Kidney (tissue), 14 donors: ENCODE measurements around the gene RAP1A. TPM values are rescaled to one million over a fixed set of nuclear protein-coding genes. Genes with fewer than 3 reads are reported as not detected.

Experiments used
- DNase-seq, 5 donors: peaks; one replicate each; pipeline ENCODE4 v3.0.0-alpha.2; 2013 to 2020
- FAIRE-seq: peaks from 2 replicates; lab custom pipeline; 2012; peaks lifted over from hg19 to GRCh38; lab: Jason Lieb, UNC
- H3K27ac ChIP-seq, 2 donors: one replicate each; pipeline ENCODE4 v1.7.0; 2013; ENCODE audit warnings: low read depth in 2 of 2, low read length in 2 of 2, inconsistent platforms in 1 of 2
- H3K27me3 ChIP-seq: one replicate; pipeline ENCODE4 v1.7.1; 2013; ENCODE audit warnings: low read length, inconsistent platforms; ENCODE audit not compliant: control insufficient read depth, insufficient read depth
- H3K36me3 ChIP-seq, 3 donors: one replicate each; pipeline versions ENCODE4 v1.7.0 to v1.7.1; 2013; ENCODE audit warnings: low read length in 3 of 3, control low read depth in 1 of 3, inconsistent platforms in 1 of 3; ENCODE audit not compliant: insufficient read depth in 3 of 3, control insufficient read depth in 2 of 3
- H3K4me1 ChIP-seq, 3 donors: one replicate each; pipeline versions ENCODE4 v1.7.0 to v1.7.1; 2013; ENCODE audit warnings: low read length in 3 of 3, inconsistent platforms in 1 of 3, low read depth in 1 of 3; ENCODE audit not compliant: control insufficient read depth in 2 of 3, insufficient read depth in 2 of 3
- H3K4me3 ChIP-seq, 3 donors: one replicate each; pipeline versions ENCODE4 v1.7.0 to v1.8.1; 2013; ENCODE audit warnings: low read length in 3 of 3, control low read depth in 1 of 3, inconsistent platforms in 1 of 3
- H3K9ac ChIP-seq, 3 donors: one replicate each; pipeline versions ENCODE4 v1.7.0 to v1.7.1; 2013; ENCODE audit warnings: low read length in 3 of 3, control low read depth in 1 of 3, inconsistent platforms in 1 of 3
- H3K9me3 ChIP-seq, 3 donors: one replicate each; pipeline versions ENCODE4 v1.7.0 to v1.7.1; 2013; ENCODE audit warnings: low read length in 3 of 3, control low read depth in 1 of 3, inconsistent platforms in 1 of 3; ENCODE audit not compliant: control insufficient read depth in 2 of 3, insufficient read depth in 1 of 3
- intact Hi-C: fragments of 100-400 bp; cut with DNase I; formaldehyde crosslinking; loops from one replicate; pipeline ENCODE4 v1.11.1; 2022
- polyA plus RNA-seq: library from polyadenylated mRNA; stranded (reverse); fragments of 350-450 nt; fragmentation: Illumina TruSeq; extraction: RNeasy Lipid Tissue Mini Kit (QIAGEN cat#74804); gene quantifications from one replicate; pipeline ENCODE4 v1.2.3, GENCODE V29; 2014; ENCODE audit warnings: low read depth, low replicate concordance; ENCODE audit not compliant: insufficient read depth
- total RNA-seq: library from RNA; stranded (reverse); fragmentation: NEBNext Ultra II Directional; extraction: Animal tissue kit (Norgen Biotek cat#: 25700); gene quantifications from one replicate; pipeline ENCODE4 v1.2.1, GENCODE V29; 2021
- TF ChIP-seq, protein P1 (sequence below): IDR thresholded peaks from 3 replicates; pipeline ENCODE4 v1.5.1; 2012; ENCODE audit warnings: mild to moderate bottlenecking, moderate library complexity, borderline replicate concordance; ENCODE audit not compliant: insufficient read depth; ENCODE audit errors: extremely low read depth
- donor health status: control.
- donor health status: control.
- donor health status: control.
- donor health status: control.
- donor health status: control.
- donor health status: DM: yes; HTN: yes; CAD: no.
- donor health status: Normal renal cell carcinoma (clear cell type).

Gene RAP1A
- total and polyA plus RNA-seq, 2 donors from 2014 or later, result 55.8 to 91.3 TPM

- no peak overlapping the region for H3K9ac ChIP-seq
- no peaks in the 10 kb centered on the region for H3K9me3 ChIP-seq
- peaks cover 0 to 2% (median 0%) of the 10 kb centered on the region in 3 donors for H3K36me3 ChIP-seq
- intact Hi-C loops, result loop anchor here (10.0 kb wide), 1 partner anchor 125 kb away; no protein-coding TSS in a partner anchor
- TF ChIP-seq, protein P1, sequence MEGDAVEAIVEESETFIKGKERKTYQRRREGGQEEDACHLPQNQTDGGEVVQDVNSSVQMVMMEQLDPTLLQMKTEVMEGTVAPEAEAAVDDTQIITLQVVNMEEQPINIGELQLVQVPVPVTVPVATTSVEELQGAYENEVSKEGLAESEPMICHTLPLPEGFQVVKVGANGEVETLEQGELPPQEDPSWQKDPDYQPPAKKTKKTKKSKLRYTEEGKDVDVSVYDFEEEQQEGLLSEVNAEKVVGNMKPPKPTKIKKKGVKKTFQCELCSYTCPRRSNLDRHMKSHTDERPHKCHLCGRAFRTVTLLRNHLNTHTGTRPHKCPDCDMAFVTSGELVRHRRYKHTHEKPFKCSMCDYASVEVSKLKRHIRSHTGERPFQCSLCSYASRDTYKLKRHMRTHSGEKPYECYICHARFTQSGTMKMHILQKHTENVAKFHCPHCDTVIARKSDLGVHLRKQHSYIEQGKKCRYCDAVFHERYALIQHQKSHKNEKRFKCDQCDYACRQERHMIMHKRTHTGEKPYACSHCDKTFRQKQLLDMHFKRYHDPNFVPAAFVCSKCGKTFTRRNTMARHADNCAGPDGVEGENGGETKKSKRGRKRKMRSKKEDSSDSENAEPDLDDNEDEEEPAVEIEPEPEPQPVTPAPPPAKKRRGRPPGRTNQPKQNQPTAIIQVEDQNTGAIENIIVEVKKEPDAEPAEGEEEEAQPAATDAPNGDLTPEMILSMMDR, result no peak
- no peak overlapping the region for H3K27ac ChIP-seq
- no peaks in the 10 kb centered on the region for H3K27me3 ChIP-seq
- H3K4me1 ChIP-seq, result peaks cover 0 to 4% (median 0%) of the 10 kb centered on the region in 3 donors
- FAIRE-seq (no peak), DNase-seq (no peak)
- no peak overlapping the region for H3K4me3 ChIP-seq
These were observed 20.1 kb downstream of the RAP1A start for GRCh38 chr1:111639602-111640198.

DNA sequence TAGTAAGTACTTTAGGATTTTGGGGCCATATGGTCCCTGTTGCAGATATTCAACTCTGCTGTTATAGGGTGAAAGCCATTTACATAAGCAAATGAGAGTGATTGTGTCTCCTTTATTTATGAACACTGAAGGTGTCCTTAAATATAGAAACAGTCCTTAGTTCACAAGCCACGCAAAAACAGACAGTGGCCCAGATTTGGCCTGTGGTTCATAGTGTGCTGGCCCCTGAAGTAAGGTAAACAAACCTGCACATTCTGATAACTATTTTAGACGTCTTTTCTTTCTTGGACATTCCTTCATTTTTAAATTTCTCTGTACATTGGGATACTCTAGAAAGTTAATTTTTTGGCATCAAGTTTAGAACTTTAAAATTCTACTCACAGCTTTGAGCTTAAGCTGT is 23.5 kb downstream of the RAP1A start:
- no peaks in the 10 kb centered on the region for H3K27me3 ChIP-seq
- TF ChIP-seq, protein P1, result no peak
- no peaks in the 10 kb centered on the region for H3K9me3 ChIP-seq
- peaks cover 0 to 2% (median 0%) of the 10 kb centered on the region in 3 donors for H3K36me3 ChIP-seq
- H3K4me1 ChIP-seq, result peaks cover 0 to 4% (median 0%) of the 10 kb centered on the region in 3 donors
- no peak for DNase-seq
- no peak overlapping the region for H3K9ac ChIP-seq
- H3K4me3 ChIP-seq, result no peak overlapping the region
- no peak for FAIRE-seq
- no peak overlapping the region for H3K27ac ChIP-seq
- intact Hi-C loops, result loop anchor here (10.0 kb wide), 1 partner anchor 128 kb away; no protein-coding TSS in a partner anchor

- no peak for FAIRE-seq
- Histone ChIP-seq H3K4me3 (no peak overlapping the region), H3K4me1 (peaks cover 0 to 3% (median 1%) of the 10 kb centered on the region in 3 donors), H3K27me3 (no peaks in the 10 kb centered on the region), H3K9ac (no peak overlapping the region), H3K27ac (no peak overlapping the region), H3K9me3 (no peaks in the 10 kb centered on the region), H3K36me3 (peaks cover 0 to 2% (median 0%) of the 10 kb centered on the region in 3 donors)
- intact Hi-C loops, result loop anchor here (10.0 kb wide), 1 partner anchor 129 kb away; no protein-coding TSS in a partner anchor
- no peak for DNase-seq
- TF ChIP-seq, protein P1, result no peak
These were observed 24.1 kb downstream of the RAP1A start for GRCh38 chr1:111643696-111644095.
